HEK293 (cell line): ENCODE data around the gene EIF4E3.

Source experiments
- CTCF ChIP-seq: fragments of 450-650 bp; formaldehyde crosslinking; IDR thresholded peaks from 2 replicates; pipeline ENCODE4 v1.5.1; 2016; ENCODE audit warnings: missing biosample characterization, missing genetic modification characterization
- GLIS1 ChIP-seq: fragments of 450-650 bp; formaldehyde crosslinking; IDR thresholded peaks from 2 replicates; pipeline ENCODE4 v1.5.1; 2016; ENCODE audit warnings: missing biosample characterization, missing genetic modification characterization
- KLF9 ChIP-seq: fragments of 450-650 bp; formaldehyde crosslinking; IDR thresholded peaks from 2 replicates; pipeline ENCODE4 v1.5.1; 2016; ENCODE audit warnings: missing biosample characterization, missing genetic modification characterization, low read depth
- ZFP3 ChIP-seq: fragments of 450-650 bp; formaldehyde crosslinking; IDR thresholded peaks from 2 replicates; pipeline ENCODE4 v1.5.1; 2016; ENCODE audit warnings: low read depth, missing biosample characterization, missing genetic modification characterization
- ZNF777 ChIP-seq: fragments of 450-650 bp; formaldehyde crosslinking; IDR thresholded peaks from 2 replicates; pipeline ENCODE4 v1.5.1; 2017; ENCODE audit warnings: missing biosample characterization, missing genetic modification characterization, borderline replicate concordance

GRCh38 chr3:71640331-71640983 lies 84.7 kb downstream of the EIF4E3 start:
- TF ChIP-seq CTCF (tag by site-specific recombination) (no peak), GLIS1 (no peak), KLF9 (tag by site-specific recombination) (no peak), ZFP3 (tag by site-specific recombination) (no peak), ZNF777 (tag by site-specific recombination) (no peak)
